Superior temporal gyrus (tissue), 1 donor: Measurements from ENCODE around the gene TEX11.
"Not testable (repeated sequence)": the region's sequence is repeated elsewhere in the genome, so short reads cannot be mapped to it uniquely, and the experiment has no call there.

Experiments used
- DNase-seq: peaks from one replicate; pipeline ENCODE4 v3.0.0-alpha.2; 2016; ENCODE audit errors: extremely low spot score

Gene TEX11

GRCh38 chrX:70908541-70908940 is at the start of gene TEX11:
TEX11 (minus strand) TSS chrX:70908711; CDS start chrX:70907789, 922 bp downstream.
- DNase-seq: no peak

- no peak for DNase-seq
Measured at GRCh38 chrX:70954871-70955270, 46.4 kb upstream of the TEX11 start.

- no peak for DNase-seq
Measured at GRCh38 chrX:70924294-70924911, 15.9 kb upstream of the TEX11 start.

GRCh38 chrX:70922774-70923473 is 14.4 kb upstream of the TEX11 start:
- no peak for DNase-seq

- no peak for DNase-seq
Measured at GRCh38 chrX:70921709-70922352, 13.3 kb upstream of the TEX11 start.

- DNase-seq: no peak
Measured at GRCh38 chrX:70916754-70917153, 8.2 kb upstream of the TEX11 start.

GRCh38 chrX:70907900-70908299 is 611 bp downstream of the TEX11 start:
- no peak for DNase-seq

GRCh38 chrX:70901465-70901864 is 7.0 kb downstream of the TEX11 start:
- DNase-seq: no peak

GRCh38 chrX:70890441-70890840 is 18.1 kb downstream of the TEX11 start:
- DNase-seq: not testable (repeated sequence)

- DNase-seq: no peak
Measured at GRCh38 chrX:70878902-70879301, 29.6 kb downstream of the TEX11 start.

GRCh38 chrX:70852294-70852693 is 56.2 kb downstream of the TEX11 start:
- DNase-seq: no peak

GRCh38 chrX:70844081-70844480 is 64.4 kb downstream of the TEX11 start:
- DNase-seq: not testable (repeated sequence)

- DNase-seq: not testable (repeated sequence)
Measured at GRCh38 chrX:70843620-70844019, 64.9 kb downstream of the TEX11 start.

GRCh38 chrX:70834589-70834988 is 73.9 kb downstream of the TEX11 start:
- no peak for DNase-seq

GRCh38 chrX:70826715-70827114 is 81.8 kb downstream of the TEX11 start:
- DNase-seq: peak; percentile 16

- DNase-seq: no peak
Measured at GRCh38 chrX:70825366-70825765, 83.1 kb downstream of the TEX11 start.

GRCh38 chrX:70808942-70809940 is 99.3 kb downstream of the TEX11 start:
- no peak for DNase-seq

- no peak for DNase-seq
Measured at GRCh38 chrX:70806081-70806480, 102.4 kb downstream of the TEX11 start.

- not testable (repeated sequence) for DNase-seq
Measured at GRCh38 chrX:70796742-70797141, 111.8 kb downstream of the TEX11 start.

- no peak for DNase-seq
Measured at GRCh38 chrX:70774223-70774622, 134.3 kb downstream of the TEX11 start.

GRCh38 chrX:70769659-70770227 is 138.8 kb downstream of the TEX11 start:
- DNase-seq: peak; percentile 7
